GM18498 (cell line): Measurements from ENCODE around the gene GPR27.

Experiments
- ATAC-seq: cut with Tn5 transposase; IDR thresholded peaks from one replicate; pipeline ENCODE4 v1.9.1; 2021; ENCODE audit warnings: mild to moderate bottlenecking, moderate library complexity; ENCODE audit not compliant: unreplicated experiment

The GPR27 gene

GRCh38 chr3:71753701-71754609 lies at the start of gene GPR27:
TSS of gene GPR27 (plus strand) at chr3:71753855. CDS start at chr3:71754050, 195 bp downstream.
- ATAC-seq: no peak

- no peak for ATAC-seq
Measured at GRCh38 chr3:71704915-71705314, 48.7 kb upstream of the GPR27 start.

GRCh38 chr3:71705681-71706080 lies 48.0 kb upstream of the GPR27 start:
- ATAC-seq: no peak

GRCh38 chr3:71707595-71707994 lies 46.1 kb upstream of the GPR27 start:
- ATAC-seq: no peak

GRCh38 chr3:71708476-71709105 lies 45.1 kb upstream of the GPR27 start:
- ATAC-seq: no peak

- no peak for ATAC-seq
Measured at GRCh38 chr3:71709908-71710511, 43.6 kb upstream of the GPR27 start.

GRCh38 chr3:71710906-71711494 lies 42.7 kb upstream of the GPR27 start:
- peak; percentile 87 for ATAC-seq

- ATAC-seq: no peak
Measured at GRCh38 chr3:71713041-71713440, 40.6 kb upstream of the GPR27 start.

- ATAC-seq: no peak
Measured at GRCh38 chr3:71714595-71714994, 39.1 kb upstream of the GPR27 start.

GRCh38 chr3:71718072-71718471 lies 35.6 kb upstream of the GPR27 start:
- no peak for ATAC-seq

- ATAC-seq: no peak
Measured at GRCh38 chr3:71721002-71721401, 32.7 kb upstream of the GPR27 start.

GRCh38 chr3:71721651-71722157 lies 32.0 kb upstream of the GPR27 start:
- no peak for ATAC-seq

- ATAC-seq: no peak
Measured at GRCh38 chr3:71722693-71723092, 31.0 kb upstream of the GPR27 start.

- no peak for ATAC-seq
Measured at GRCh38 chr3:71723452-71724170, 30.0 kb upstream of the GPR27 start.

- no peak for ATAC-seq
Measured at GRCh38 chr3:71724171-71724453, 29.5 kb upstream of the GPR27 start.

- ATAC-seq: peak; percentile 59
Measured at GRCh38 chr3:71724584-71725270, 28.9 kb upstream of the GPR27 start.

- ATAC-seq: peak; percentile 68
Measured at GRCh38 chr3:71725271-71725991, 28.2 kb upstream of the GPR27 start, which contains the start of gene EIF4E3. TSS of gene EIF4E3 (minus strand) at chr3:71725402. CDS start at chr3:71725367, 35 bp downstream.

GRCh38 chr3:71726146-71726545 lies 27.5 kb upstream of the GPR27 start:
- ATAC-seq: no peak

GRCh38 chr3:71728632-71729342 lies 24.9 kb upstream of the GPR27 start:
- no peak for ATAC-seq
